A549 (cell line): ENCODE measurements around the gene IL2. TPM values are rescaled to one million over a fixed set of nuclear protein-coding genes. Genes with fewer than 3 reads are reported as not detected.

Source experiments
- ATAC-seq, 2 experiments: fragments of 200-7000 bp in 1 of 2; fragments of >200 bp in 1 of 2; cut with Nextera tagmentation in 1 of 2; cut with Tn5 transposase in 1 of 2; 3 replicates each; pipeline versions ENCODE4 v1.8.0 to v1.9.1; 2018 to 2020; ENCODE audit warnings: mild to moderate bottlenecking in 1 of 2, moderate library complexity in 1 of 2
- CTCF ChIA-PET: fragments of 300-600 bp; sonication (Branson Sonifier 250); formaldehyde crosslinking; extraction: SDS; loops from one replicate; lab custom pipeline; 2021; ENCODE audit warnings: antibody characterized with exemption, inconsistent platforms; lab: Yijun Ruan, JAX
- POLR2A ChIA-PET: fragments of 350-600 bp; formaldehyde crosslinking; extraction: SDS; loops from one replicate; lab custom pipeline; 2021; ENCODE audit warnings: antibody characterized with exemption, inconsistent platforms; lab: Yijun Ruan, JAX
- DNase-seq, 2 experiments: peaks; one replicate each; pipeline versions ENCODE4 v3.0.0 to v3.0.0-alpha.2; 2011 to 2016; ENCODE audit warnings: low read depth in 1 of 2, low spot score in 1 of 2
- FAIRE-seq: peaks from 2 replicates; lab custom pipeline; 2011; peaks lifted over from hg19 to GRCh38; lab: Jason Lieb, UNC
- H3K27ac ChIP-seq, 2 experiments: fragments of >200 bp; sonication (Bioruptor Twin); formaldehyde crosslinking; 3 replicates each; pipeline ENCODE4 v1.5.1; 2016 to 2017
- H3K4me1 ChIP-seq: fragments of >200 bp; sonication (Bioruptor Twin); formaldehyde crosslinking; 3 replicates; pipeline ENCODE4 v1.6.1; 2016
- H3K4me2 ChIP-seq: fragments of >200 bp; sonication (Bioruptor Twin); formaldehyde crosslinking; 3 replicates; pipeline ENCODE4 v1.6.1; 2016
- H3K4me3 ChIP-seq: fragments of >200 bp; sonication (Bioruptor Twin); formaldehyde crosslinking; 3 replicates; pipeline ENCODE4 v1.5.1; 2016
- H3K9me3 ChIP-seq: fragments of >200 bp; sonication (Bioruptor Twin); formaldehyde crosslinking; 3 replicates; pipeline ENCODE4 v1.6.1; 2016
- CBX2 ChIP-seq: fragments of 200-600 bp; sonication (generic); IDR thresholded peaks from 2 replicates; pipeline ENCODE4 v1.6.1; 2016; ENCODE audit warnings: low read depth, mild to moderate bottlenecking, borderline replicate concordance
- CEBPB ChIP-seq, 2 experiments: fragments of >200 bp in 1 of 2; sonication (Bioruptor Twin) in 1 of 2; formaldehyde crosslinking in 1 of 2; IDR thresholded peaks; 2 replicates each; pipeline ENCODE4 v1.6.1; 2012 to 2016
- CHD4 ChIP-seq: fragments of 200-600 bp; sonication (generic); IDR thresholded peaks from 2 replicates; pipeline ENCODE4 v1.6.1; 2016; ENCODE audit warnings: antibody characterized with exemption, mild to moderate bottlenecking, borderline replicate concordance
- EHF ChIP-seq: fragments of 250-450 bp; sonication (Bioruptor Pico); IDR thresholded peaks from 2 replicates; pipeline ENCODE4 v1.5.0; 2020; ENCODE audit warnings: mild to moderate bottlenecking
- ESRRA ChIP-seq: fragments of 150-350 bp; IDR thresholded peaks from 2 replicates; pipeline ENCODE4 v1.6.1; 2014; ENCODE audit warnings: mild to moderate bottlenecking, low read length, borderline replicate concordance
- FOSB ChIP-seq: fragments of 250-450 bp; sonication (Bioruptor Pico); IDR thresholded peaks from 2 replicates; pipeline ENCODE4 v1.5.0; 2020; ENCODE audit warnings: mild to moderate bottlenecking, moderate library complexity
- GATA3 ChIP-seq: IDR thresholded peaks from 2 replicates; pipeline ENCODE4 v1.6.1; 2012; ENCODE audit warnings: borderline replicate concordance
- HOXB13 ChIP-seq: fragments of 250-450 bp; sonication (Bioruptor Pico); IDR thresholded peaks from 2 replicates; pipeline ENCODE4 v1.5.0; 2020; ENCODE audit warnings: low read depth, mild to moderate bottlenecking, moderate library complexity
- KDM5A ChIP-seq: fragments of 200-600 bp; sonication (generic); IDR thresholded peaks from 2 replicates; pipeline ENCODE4 v1.6.1; 2016; ENCODE audit warnings: antibody characterized with exemption, mild to moderate bottlenecking
- MAFK ChIP-seq: fragments of 450-650 bp; IDR thresholded peaks from 2 replicates; pipeline ENCODE4 v1.6.1; 2014; ENCODE audit not compliant: partially characterized antibody
- MAZ ChIP-seq: fragments of 150-350 bp; IDR thresholded peaks from 2 replicates; pipeline ENCODE4 v1.6.1; 2014; ENCODE audit warnings: antibody characterized with exemption, low read depth, low read length, borderline replicate concordance
- NPAS2 ChIP-seq: fragments of 250-450 bp; sonication (Bioruptor Pico); IDR thresholded peaks from 2 replicates; pipeline ENCODE4 v1.8.0; 2022; ENCODE audit warnings: mild to moderate bottlenecking, moderate library complexity, borderline replicate concordance
- PHF8 ChIP-seq: fragments of 200-600 bp; sonication (generic); IDR thresholded peaks from 2 replicates; pipeline ENCODE4 v1.6.1; 2016; ENCODE audit warnings: low read depth, mild to moderate bottlenecking, antibody characterized with exemption, moderate library complexity, borderline replicate concordance
- RAD21 ChIP-seq, 2 experiments: fragments of >200 bp in 1 of 2; sonication (Bioruptor Twin) in 1 of 2; formaldehyde crosslinking in 1 of 2; IDR thresholded peaks in 1 of 2; conservative IDR thresholded peaks in 1 of 2; 2 replicates in 1 of 2; 3 replicates in 1 of 2; pipeline ENCODE4 v1.6.1; 2012 to 2018; ENCODE audit warnings: inconsistent platforms in 1 of 2
- SREBF2 ChIP-seq: fragments of 450-650 bp; IDR thresholded peaks from 2 replicates; pipeline ENCODE4 v1.6.1; 2014; ENCODE audit warnings: mild to moderate bottlenecking, moderate library complexity
- TP53 ChIP-seq: fragments of 250-450 bp; sonication (Bioruptor Pico); IDR thresholded peaks from 2 replicates; pipeline ENCODE4 v1.5.0; 2021; ENCODE audit warnings: mild to moderate bottlenecking, moderate library complexity
- ZC3H11A ChIP-seq: fragments of 450-650 bp; IDR thresholded peaks from 2 replicates; pipeline ENCODE4 v1.6.1; 2014; ENCODE audit warnings: antibody characterized with exemption, mild to moderate bottlenecking
- ZFP36 ChIP-seq: fragments of 450-650 bp; IDR thresholded peaks from 2 replicates; pipeline ENCODE4 v1.6.1; 2014; ENCODE audit warnings: borderline replicate concordance; ENCODE audit not compliant: partially characterized antibody
- ZNF302 ChIP-seq: fragments of 250-450 bp; sonication (Bioruptor Pico); IDR thresholded peaks from 2 replicates; pipeline ENCODE4 v1.9.0; 2021; ENCODE audit warnings: inconsistent platforms, mild to moderate bottlenecking, moderate library complexity
- WGBS: methylation state at CpG from one replicate; pipeline ENCODE4 v1.1.6; 2017; ENCODE audit errors: missing lambda C conversion rate; 5-methylcytosine and 5-hydroxymethylcytosine counted together
- polyA plus RNA-seq, 4 experiments: library from polyadenylated mRNA; depleted of rRNA in 3 of 4; stranded (reverse); fragments of >200 nt; fragmentation: RNase III in 1 of 4; extraction: RNeasy Plus Mini Kit Qiagen cat#74134 plus additional on column Dnase treatment in 1 of 4; gene quantifications; 2 replicates in 3 of 4; 3 replicates in 1 of 4; pipeline ENCODE4 v1.2.3, GENCODE V29; 2011 to 2017
- TF ChIP-seq, protein P1 (sequence below): IDR thresholded peaks from 2 replicates; pipeline ENCODE4 v1.6.1; 2012; ENCODE audit warnings: low read depth, borderline replicate concordance
- TF ChIP-seq, protein P2 (sequence below): fragments of 250-450 bp; sonication (Bioruptor Pico); IDR thresholded peaks from 2 replicates; pipeline ENCODE4 v1.5.0; 2021; ENCODE audit warnings: mild to moderate bottlenecking, moderate library complexity, borderline replicate concordance
- TF ChIP-seq, protein P3 (sequence below): fragments of >200 bp; sonication (Bioruptor Twin); formaldehyde crosslinking; IDR thresholded peaks from 3 replicates; pipeline ENCODE4 v1.5.1; 2016
- TF ChIP-seq, protein P4 (sequence below): IDR thresholded peaks from 2 replicates; pipeline ENCODE4 v1.6.1; 2012
- TF ChIP-seq, protein P5 (sequence below): fragments of 150-350 bp; IDR thresholded peaks from 2 replicates; pipeline ENCODE4 v1.6.1; 2014; ENCODE audit warnings: low read depth, mild to moderate bottlenecking, low read length
- TF ChIP-seq, protein P6 (sequence below): fragments of 200-600 bp; sonication (generic); IDR thresholded peaks from 2 replicates; pipeline ENCODE4 v1.6.1; 2016; ENCODE audit warnings: antibody characterized with exemption, mild to moderate bottlenecking, moderate library complexity

IL2 gene
- polyA plus RNA-seq, 2 of the 4 experiments (the other 2 are of a cell fraction) = not detected

DNA sequence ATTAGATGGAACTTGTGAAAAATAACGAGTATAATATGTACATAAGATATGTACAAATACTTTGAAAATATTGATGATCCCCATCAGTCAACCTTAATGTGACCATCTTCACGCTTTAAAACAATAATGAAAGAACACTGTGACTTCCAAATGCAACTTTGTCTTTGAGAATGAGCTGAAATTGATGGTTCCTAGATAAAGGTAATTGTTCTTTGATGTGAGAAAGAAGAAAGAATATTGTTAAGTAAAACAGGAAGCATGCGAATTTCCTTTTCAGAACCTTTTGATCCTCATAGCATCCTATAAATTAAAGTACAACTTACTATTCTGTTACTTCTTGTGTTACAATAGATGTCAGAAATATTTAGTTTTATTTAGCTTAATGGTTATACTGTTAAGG, 22.2 kb downstream of the IL2 start:
- TF ChIP-seq CBX2 = no peak
- TF ChIP-seq ZC3H11A = no peak
- no peak for TF ChIP-seq ZFP36
- TF ChIP-seq MAZ = no peak
- TF ChIP-seq, protein P1, sequence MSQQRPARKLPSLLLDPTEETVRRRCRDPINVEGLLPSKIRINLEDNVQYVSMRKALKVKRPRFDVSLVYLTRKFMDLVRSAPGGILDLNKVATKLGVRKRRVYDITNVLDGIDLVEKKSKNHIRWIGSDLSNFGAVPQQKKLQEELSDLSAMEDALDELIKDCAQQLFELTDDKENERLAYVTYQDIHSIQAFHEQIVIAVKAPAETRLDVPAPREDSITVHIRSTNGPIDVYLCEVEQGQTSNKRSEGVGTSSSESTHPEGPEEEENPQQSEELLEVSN = no peak
- no peak for TF ChIP-seq PHF8
- TF ChIP-seq EHF (CRISPR knock-in tag) = no peak
- TF ChIP-seq CHD4 = no peak
- no peak for TF ChIP-seq HOXB13 (CRISPR knock-in tag)
- TF ChIP-seq, protein P2, sequence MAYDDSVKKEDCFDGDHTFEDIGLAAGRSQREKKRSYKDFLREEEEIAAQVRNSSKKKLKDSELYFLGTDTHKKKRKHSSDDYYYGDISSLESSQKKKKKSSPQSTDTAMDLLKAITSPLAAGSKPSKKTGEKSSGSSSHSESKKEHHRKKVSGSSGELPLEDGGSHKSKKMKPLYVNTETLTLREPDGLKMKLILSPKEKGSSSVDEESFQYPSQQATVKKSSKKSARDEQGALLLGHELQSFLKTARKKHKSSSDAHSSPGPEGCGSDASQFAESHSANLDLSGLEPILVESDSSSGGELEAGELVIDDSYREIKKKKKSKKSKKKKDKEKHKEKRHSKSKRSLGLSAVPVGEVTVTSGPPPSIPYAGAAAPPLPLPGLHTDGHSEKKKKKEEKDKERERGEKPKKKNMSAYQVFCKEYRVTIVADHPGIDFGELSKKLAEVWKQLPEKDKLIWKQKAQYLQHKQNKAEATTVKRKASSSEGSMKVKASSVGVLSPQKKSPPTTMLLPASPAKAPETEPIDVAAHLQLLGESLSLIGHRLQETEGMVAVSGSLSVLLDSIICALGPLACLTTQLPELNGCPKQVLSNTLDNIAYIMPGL (CRISPR knock-in tag) = no peak
- TF ChIP-seq, protein P3, sequence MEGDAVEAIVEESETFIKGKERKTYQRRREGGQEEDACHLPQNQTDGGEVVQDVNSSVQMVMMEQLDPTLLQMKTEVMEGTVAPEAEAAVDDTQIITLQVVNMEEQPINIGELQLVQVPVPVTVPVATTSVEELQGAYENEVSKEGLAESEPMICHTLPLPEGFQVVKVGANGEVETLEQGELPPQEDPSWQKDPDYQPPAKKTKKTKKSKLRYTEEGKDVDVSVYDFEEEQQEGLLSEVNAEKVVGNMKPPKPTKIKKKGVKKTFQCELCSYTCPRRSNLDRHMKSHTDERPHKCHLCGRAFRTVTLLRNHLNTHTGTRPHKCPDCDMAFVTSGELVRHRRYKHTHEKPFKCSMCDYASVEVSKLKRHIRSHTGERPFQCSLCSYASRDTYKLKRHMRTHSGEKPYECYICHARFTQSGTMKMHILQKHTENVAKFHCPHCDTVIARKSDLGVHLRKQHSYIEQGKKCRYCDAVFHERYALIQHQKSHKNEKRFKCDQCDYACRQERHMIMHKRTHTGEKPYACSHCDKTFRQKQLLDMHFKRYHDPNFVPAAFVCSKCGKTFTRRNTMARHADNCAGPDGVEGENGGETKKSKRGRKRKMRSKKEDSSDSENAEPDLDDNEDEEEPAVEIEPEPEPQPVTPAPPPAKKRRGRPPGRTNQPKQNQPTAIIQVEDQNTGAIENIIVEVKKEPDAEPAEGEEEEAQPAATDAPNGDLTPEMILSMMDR = no peak
- no peak for TF ChIP-seq KDM5A
- no peak for TF ChIP-seq MAFK
- TF ChIP-seq, protein P4, sequence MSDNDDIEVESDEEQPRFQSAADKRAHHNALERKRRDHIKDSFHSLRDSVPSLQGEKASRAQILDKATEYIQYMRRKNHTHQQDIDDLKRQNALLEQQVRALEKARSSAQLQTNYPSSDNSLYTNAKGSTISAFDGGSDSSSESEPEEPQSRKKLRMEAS = no peak
- no peak for TF ChIP-seq ESRRA
- TF ChIP-seq GATA3 = no peak
- TF ChIP-seq NPAS2 (CRISPR knock-in tag) = no peak
- no peak overlapping the region for H3K27ac ChIP-seq
- no peak for DNase-seq
- H3K4me3 ChIP-seq = no peak overlapping the region
- ChIA-PET CTCF (interaction anchor here (0.8 kb wide), 1 partner anchor 16 kb away, joined by 6 read pairs; no protein-coding TSS in a partner anchor), POLR2A (no interaction called here)
- 7% methylated on average over 3 of the region's 3 CpGs for WGBS
- H3K9me3 ChIP-seq = no peaks in the 10 kb centered on the region
- no peak overlapping the region for H3K4me2 ChIP-seq
- no peak for ATAC-seq
- FAIRE-seq = no peak
- no peaks in the 10 kb centered on the region for H3K4me1 ChIP-seq

DNA sequence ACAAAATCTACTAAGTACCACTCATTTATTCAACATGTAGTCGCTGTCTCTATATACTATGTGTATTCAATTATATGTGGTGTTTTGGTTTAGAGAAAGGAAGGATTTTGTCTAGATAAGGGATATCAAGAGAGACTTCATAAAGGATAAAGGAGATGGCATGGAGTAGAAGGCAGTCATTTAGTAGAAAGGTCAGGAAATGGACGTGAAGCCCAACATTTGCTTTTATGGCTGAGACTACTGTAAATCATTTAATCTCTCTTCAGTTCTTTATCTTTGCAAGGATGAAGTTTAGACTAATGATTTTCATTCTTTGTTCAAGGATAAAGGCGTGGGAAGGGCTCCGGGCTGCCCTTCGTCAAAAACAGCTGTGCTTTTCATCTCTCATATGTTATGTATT, 25.2 kb downstream of the IL2 start:
- ChIA-PET CTCF (no interaction called here), POLR2A (no interaction called here)
- H3K4me2 ChIP-seq = no peak overlapping the region
- H3K4me1 ChIP-seq = no peaks in the 10 kb centered on the region
- no peak overlapping the region for H3K4me3 ChIP-seq
- no peak for DNase-seq
- no peak for ATAC-seq
- no peaks in the 10 kb centered on the region for H3K9me3 ChIP-seq
- FAIRE-seq = no peak
- WGBS = 28% methylated on average over 5 of the region's 5 CpGs
- H3K27ac ChIP-seq = no peak overlapping the region
- TF ChIP-seq SREBF2 (no peak), CEBPB (IDR thresholded peaks at IDR 0.05) (no peak), ZNF302 (no peak), TP53 (CRISPR knock-in tag) (no peak), FOSB (no peak), RAD21 (conservative IDR thresholded peaks at IDR 0.05 in 1 of 2, IDR thresholded peaks at IDR 0.05 in 1 of 2) (no peak), CBX2 (no peak)
- TF ChIP-seq, protein P2 (CRISPR knock-in tag) = no peak
- TF ChIP-seq, protein P5, sequence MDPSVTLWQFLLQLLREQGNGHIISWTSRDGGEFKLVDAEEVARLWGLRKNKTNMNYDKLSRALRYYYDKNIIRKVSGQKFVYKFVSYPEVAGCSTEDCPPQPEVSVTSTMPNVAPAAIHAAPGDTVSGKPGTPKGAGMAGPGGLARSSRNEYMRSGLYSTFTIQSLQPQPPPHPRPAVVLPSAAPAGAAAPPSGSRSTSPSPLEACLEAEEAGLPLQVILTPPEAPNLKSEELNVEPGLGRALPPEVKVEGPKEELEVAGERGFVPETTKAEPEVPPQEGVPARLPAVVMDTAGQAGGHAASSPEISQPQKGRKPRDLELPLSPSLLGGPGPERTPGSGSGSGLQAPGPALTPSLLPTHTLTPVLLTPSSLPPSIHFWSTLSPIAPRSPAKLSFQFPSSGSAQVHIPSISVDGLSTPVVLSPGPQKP = no peak
- TF ChIP-seq, protein P4 = no peak
- TF ChIP-seq, protein P6, sequence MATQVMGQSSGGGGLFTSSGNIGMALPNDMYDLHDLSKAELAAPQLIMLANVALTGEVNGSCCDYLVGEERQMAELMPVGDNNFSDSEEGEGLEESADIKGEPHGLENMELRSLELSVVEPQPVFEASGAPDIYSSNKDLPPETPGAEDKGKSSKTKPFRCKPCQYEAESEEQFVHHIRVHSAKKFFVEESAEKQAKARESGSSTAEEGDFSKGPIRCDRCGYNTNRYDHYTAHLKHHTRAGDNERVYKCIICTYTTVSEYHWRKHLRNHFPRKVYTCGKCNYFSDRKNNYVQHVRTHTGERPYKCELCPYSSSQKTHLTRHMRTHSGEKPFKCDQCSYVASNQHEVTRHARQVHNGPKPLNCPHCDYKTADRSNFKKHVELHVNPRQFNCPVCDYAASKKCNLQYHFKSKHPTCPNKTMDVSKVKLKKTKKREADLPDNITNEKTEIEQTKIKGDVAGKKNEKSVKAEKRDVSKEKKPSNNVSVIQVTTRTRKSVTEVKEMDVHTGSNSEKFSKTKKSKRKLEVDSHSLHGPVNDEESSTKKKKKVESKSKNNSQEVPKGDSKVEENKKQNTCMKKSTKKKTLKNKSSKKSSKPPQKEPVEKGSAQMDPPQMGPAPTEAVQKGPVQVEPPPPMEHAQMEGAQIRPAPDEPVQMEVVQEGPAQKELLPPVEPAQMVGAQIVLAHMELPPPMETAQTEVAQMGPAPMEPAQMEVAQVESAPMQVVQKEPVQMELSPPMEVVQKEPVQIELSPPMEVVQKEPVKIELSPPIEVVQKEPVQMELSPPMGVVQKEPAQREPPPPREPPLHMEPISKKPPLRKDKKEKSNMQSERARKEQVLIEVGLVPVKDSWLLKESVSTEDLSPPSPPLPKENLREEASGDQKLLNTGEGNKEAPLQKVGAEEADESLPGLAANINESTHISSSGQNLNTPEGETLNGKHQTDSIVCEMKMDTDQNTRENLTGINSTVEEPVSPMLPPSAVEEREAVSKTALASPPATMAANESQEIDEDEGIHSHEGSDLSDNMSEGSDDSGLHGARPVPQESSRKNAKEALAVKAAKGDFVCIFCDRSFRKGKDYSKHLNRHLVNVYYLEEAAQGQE = no peak
